A549 treated with CpdA at 1 μM for 4 hours (cell line): Measurements from ENCODE around the gene LSM12. TPM values are rescaled to one million over a fixed set of nuclear protein-coding genes. Genes with fewer than 3 reads are reported as not detected.

ENCODE experiments used
- total RNA-seq: library from RNA; stranded (reverse); fragments of 200-300 nt; extraction: Qiagen RNA extraction; gene quantifications from 5 replicates; pipeline ENCODE4 v1.2.3, GENCODE V29; 2022; ENCODE audit warnings: low read depth

LSM12 gene
- 50.7 to 55.5 TPM (median 54.1 TPM) in 5 replicates for total RNA-seq

GRCh38 chr17:44066204-44066930 is at the start of gene LSM12:
LSM12 (minus strand) TSS chr17:44066671; CDS start chr17:44066587, 84 bp downstream.

GRCh38 chr17:44070455-44071197 is 4.2 kb upstream of the LSM12 start, which contains the start of gene G6PC3:
G6PC3 (plus strand) TSS chr17:44070735; CDS start chr17:44070966, 231 bp downstream.

DNA sequence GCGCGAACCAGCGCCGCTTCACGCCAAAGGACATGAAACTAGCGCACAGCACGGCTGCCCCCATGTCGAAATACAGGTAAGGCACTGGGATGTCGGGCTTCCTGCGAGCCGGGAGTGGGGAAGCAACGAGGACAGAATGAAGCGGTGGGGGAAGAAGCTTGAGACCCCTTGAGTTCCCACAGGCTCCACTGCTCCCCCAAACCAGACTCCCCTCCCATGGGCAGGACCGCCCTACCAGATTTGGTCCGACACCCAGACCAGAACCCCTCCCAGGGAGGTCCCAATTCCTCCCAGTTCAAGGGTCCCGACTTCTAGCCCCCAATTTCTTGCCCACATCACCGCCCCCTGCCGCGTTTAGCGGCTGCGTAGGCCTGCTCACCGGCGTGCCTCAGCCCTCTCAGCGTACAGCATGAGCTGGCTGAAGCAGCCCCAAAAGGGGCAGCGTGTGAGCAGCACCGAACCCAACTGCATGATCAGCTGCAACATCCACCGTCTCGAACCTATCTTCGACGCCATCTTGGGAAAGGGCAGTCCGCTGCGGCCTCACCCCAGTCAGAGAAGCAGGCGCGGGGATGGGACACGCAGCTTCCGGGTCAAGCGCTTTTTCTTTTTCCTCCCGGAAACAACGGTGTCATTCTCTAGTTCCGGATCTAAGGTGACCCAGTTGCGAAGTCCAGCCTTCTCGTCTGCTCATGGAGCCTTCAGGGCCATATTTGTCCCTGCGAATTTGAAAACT is 51.9 kb downstream of the LSM12 start, which contains the start of gene TMEM101:
Gene TMEM101 (minus strand): TSS at position 527 of the 736 bp plus-strand sequence. CDS start 11 bp downstream, at position 516.

GRCh38 chr17:44004077-44004760 is 62.3 kb downstream of the LSM12 start, which contains the start of gene NAGS:
NAGS (plus strand) TSS chr17:44004622; CDS start chr17:44004664, 42 bp downstream.

Other genes starting within 250 kb of the LSM12 start
- 17.2 to 18.7 TPM (median 18.2 TPM) in 5 replicates for gene MPP3, start 233.5 kb downstream of the LSM12 start, total RNA-seq
- 0.05 TPM in 1 of 5 replicates, not detected in the others for gene CD300LG, start 219.5 kb downstream of the LSM12 start, total RNA-seq
- 1.3 to 2.4 TPM (median 2.1 TPM) in 5 replicates for gene MPP2, start 159.1 kb downstream of the LSM12 start, total RNA-seq
- gene PPY, start 124.2 kb downstream of the LSM12 start, total RNA-seq: not detected in 5 replicates
- 0.11 TPM in 1 of 5 replicates, not detected in the others for gene PYY, start 112.7 kb downstream of the LSM12 start, total RNA-seq
- 0.75 to 1.1 TPM (median 0.94 TPM) in 5 replicates for gene NAGS, start 62.0 kb downstream of the LSM12 start, total RNA-seq
- 23.1 to 34.5 TPM (median 32.4 TPM) in 5 replicates for gene TMEM101, start 51.7 kb downstream of the LSM12 start, total RNA-seq
- 105 to 173 TPM (median 164 TPM) in 5 replicates for gene G6PC3, start 4.1 kb upstream of the LSM12 start, total RNA-seq
- 13.6 to 15.8 TPM (median 14.3 TPM) in 5 replicates for gene HDAC5, start 57.0 kb upstream of the LSM12 start, total RNA-seq
- 8.1 to 10.5 TPM (median 9.5 TPM) in 5 replicates for gene HROB, start 75.3 kb upstream of the LSM12 start, total RNA-seq
- gene ASB16, start 104.0 kb upstream of the LSM12 start, total RNA-seq: 0.17 TPM in 1 of 5 replicates, not detected in the others
- 35.7 to 45.8 TPM (median 44.6 TPM) in 5 replicates for gene TMUB2, start 120.3 kb upstream of the LSM12 start, total RNA-seq
- gene ATXN7L3, start 133.2 kb upstream of the LSM12 start, total RNA-seq: 55.1 to 69.0 TPM (median 65.1 TPM) in 5 replicates
- 99.9 to 104 TPM (median 102 TPM) in 5 replicates for gene UBTF, start 153.0 kb upstream of the LSM12 start, total RNA-seq
- 0.02 TPM in 1 of 5 replicates, not detected in the others for gene SLC4A1, start 201.5 kb upstream of the LSM12 start, total RNA-seq
- 0.53 to 0.94 TPM (median 0.83 TPM) in 5 replicates for gene RUNDC3A, start 241.9 kb upstream of the LSM12 start, total RNA-seq